ENCODE data around the gene TACO1. TPM values are rescaled to one million over a fixed set of nuclear protein-coding genes. Genes with fewer than 3 reads are reported as not detected.
A peak's percentile ranks its signal among the peaks of the same experiment; 100 is the strongest.

The TACO1 gene
- total RNA-seq, 1 donor from 2014 or later, result 24.9 TPM

- Histone ChIP-seq H3K27me3 (ENCODE audit: control insufficient read depth, insufficient read depth, low read length) (no peaks in the 10 kb centered on the region), H3K4me3 (ENCODE audit: low read depth, low read length) (no peak overlapping the region), H3K36me3 (ENCODE audit: control insufficient read depth, insufficient read depth, low read length) (no peaks in the 10 kb centered on the region)
- DNase-seq (ENCODE audit: low read depth), result peak; percentile 35
- TF ChIP-seq CTCF (IDR thresholded peaks at IDR 0.05; ENCODE audit: insufficient read depth, low read length, poor library complexity, severe bottlenecking), result no peak
Observed at GRCh38 chr17:63571632-63572310, 28.9 kb upstream of the TACO1 start.

GRCh38 chr17:63573634-63574033 lies 27.1 kb upstream of the TACO1 start:
- no peaks in the 10 kb centered on the region for H3K36me3 ChIP-seq (ENCODE audit: control insufficient read depth, insufficient read depth, low read length)
- no peak overlapping the region for H3K4me3 ChIP-seq (ENCODE audit: low read depth, low read length)
- no peaks in the 10 kb centered on the region for H3K27me3 ChIP-seq (ENCODE audit: control insufficient read depth, insufficient read depth, low read length)
- TF ChIP-seq CTCF (IDR thresholded peaks at IDR 0.05; ENCODE audit: insufficient read depth, low read length, poor library complexity, severe bottlenecking), result peak; percentile 16
- DNase-seq (ENCODE audit: low read depth), result no peak

- Histone ChIP-seq H3K4me3 (ENCODE audit: low read depth, low read length) (no peak overlapping the region), H3K36me3 (ENCODE audit: control insufficient read depth, insufficient read depth, low read length) (peaks cover 2% of the 10 kb centered on the region), H3K27me3 (ENCODE audit: control insufficient read depth, insufficient read depth, low read length) (no peaks in the 10 kb centered on the region)
- DNase-seq (ENCODE audit: low read depth), result no peak
- TF ChIP-seq CTCF (IDR thresholded peaks at IDR 0.05; ENCODE audit: insufficient read depth, low read length, poor library complexity, severe bottlenecking), result no peak
Observed at GRCh38 chr17:63578027-63578768, 22.5 kb upstream of the TACO1 start.

- Histone ChIP-seq H3K27me3 (ENCODE audit: control insufficient read depth, insufficient read depth, low read length) (no peaks in the 10 kb centered on the region), H3K36me3 (ENCODE audit: control insufficient read depth, insufficient read depth, low read length) (peaks cover 3% of the 10 kb centered on the region), H3K4me3 (ENCODE audit: low read depth, low read length) (no peak overlapping the region)
- no peak for DNase-seq (ENCODE audit: low read depth)
- TF ChIP-seq CTCF (IDR thresholded peaks at IDR 0.05; ENCODE audit: insufficient read depth, low read length, poor library complexity, severe bottlenecking), result no peak
Observed at GRCh38 chr17:63578769-63579111, 22.0 kb upstream of the TACO1 start.

- no peak overlapping the region for H3K4me3 ChIP-seq (ENCODE audit: low read depth, low read length)
- peaks cover 3% of the 10 kb centered on the region for H3K36me3 ChIP-seq (ENCODE audit: control insufficient read depth, insufficient read depth, low read length)
- no peak for TF ChIP-seq CTCF (IDR thresholded peaks at IDR 0.05; ENCODE audit: insufficient read depth, low read length, poor library complexity, severe bottlenecking)
- DNase-seq (ENCODE audit: low read depth), result no peak
- no peaks in the 10 kb centered on the region for H3K27me3 ChIP-seq (ENCODE audit: control insufficient read depth, insufficient read depth, low read length)
Observed at GRCh38 chr17:63579633-63580032, 21.1 kb upstream of the TACO1 start.

All from kidney epithelial cell (primary cell).